Measurements from ENCODE around the gene SSBP4.

Gene SSBP4

DNA sequence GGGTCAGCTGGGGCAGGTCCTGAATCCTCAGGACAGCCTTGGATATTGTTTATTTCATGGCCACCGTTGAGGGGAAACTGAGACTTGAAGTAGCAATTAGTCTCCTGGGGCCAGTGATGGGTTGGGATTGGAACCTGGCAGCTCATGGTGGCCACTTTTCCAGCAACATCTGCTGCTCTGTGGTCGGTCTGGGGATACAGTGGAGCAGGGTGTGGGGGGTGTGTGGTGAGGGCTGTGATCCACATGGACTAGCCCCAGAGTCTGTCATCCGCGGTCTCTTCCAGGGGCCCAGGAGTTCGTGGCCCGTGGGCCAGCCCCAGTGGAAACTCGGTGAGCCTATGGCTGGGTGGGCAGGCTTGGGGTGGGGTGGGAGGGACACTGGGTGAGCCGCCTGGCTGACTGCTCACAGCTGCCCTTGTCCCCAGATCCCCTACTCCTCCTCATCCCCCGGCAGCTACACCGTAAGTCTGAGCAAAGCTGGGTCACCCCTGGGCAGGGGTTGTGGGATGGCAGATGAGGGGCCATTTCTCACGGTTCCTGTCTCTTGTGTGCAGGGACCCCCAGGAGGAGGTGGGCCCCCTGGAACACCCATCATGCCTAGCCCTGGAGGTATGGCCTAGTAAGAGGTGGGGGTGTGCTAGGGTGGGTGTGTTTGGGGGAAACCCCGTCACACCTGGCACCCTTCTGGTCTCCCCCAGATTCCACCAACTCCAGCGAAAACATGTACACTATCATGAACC, 13.2 kb downstream of the SSBP4 start:
- Histone ChIP-seq H3K9me3 (ENCODE audit: low read depth, low read length) (no peaks in the 10 kb centered on the region), H3K4me3 (peak overlapping the region; percentile 34), H3K9ac (ENCODE audit: insufficient read length) (no peak overlapping the region), H3K27ac (peak overlapping the region; percentile 71), H3K36me3 (ENCODE audit: insufficient read depth, low read length) (peaks cover 17% of the 10 kb centered on the region; the same call in 1 of the 2 replicates)
- TF ChIP-seq EZH2 (IDR thresholded peaks at IDR 0.05): no peak
- DNase-seq (ENCODE audit: low read depth, low spot score): no peak

DNA sequence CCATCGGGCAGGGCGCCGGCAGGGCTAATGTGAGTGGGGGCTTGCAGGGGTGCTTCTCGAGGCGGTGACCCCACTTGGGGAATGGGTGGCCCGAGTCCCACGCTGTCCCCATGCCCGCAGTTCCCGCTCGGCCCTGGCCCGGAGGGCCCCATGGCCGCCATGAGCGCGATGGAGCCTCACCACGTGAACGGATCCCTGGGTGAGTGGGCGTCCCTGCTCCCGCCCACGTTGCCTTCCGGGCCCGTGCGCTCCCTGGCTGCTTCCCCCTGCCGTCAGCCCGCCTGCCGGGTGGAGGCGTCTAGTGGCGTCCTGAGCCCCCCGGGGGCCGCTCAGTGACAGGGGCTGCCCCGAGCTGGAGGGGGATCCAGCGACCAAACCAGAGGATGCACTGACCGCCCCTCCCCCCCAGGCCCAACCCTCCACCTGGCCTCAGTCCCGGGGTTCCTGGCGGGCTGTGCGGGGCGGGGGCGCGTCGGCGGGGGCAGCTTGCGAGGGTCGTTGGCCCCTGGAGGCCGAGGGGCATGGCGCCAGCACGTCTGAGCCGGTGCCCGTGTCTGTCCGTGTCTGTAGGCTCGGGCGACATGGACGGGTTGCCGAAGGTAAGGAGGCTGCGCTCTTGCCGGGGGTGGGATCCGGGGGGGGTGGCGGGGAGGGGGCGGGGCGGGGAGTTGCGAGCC, 14.0 kb downstream of the SSBP4 start:
- Histone ChIP-seq H3K36me3 (ENCODE audit: insufficient read depth, low read length) (peaks cover 17% of the 10 kb centered on the region; the same call in 1 of the 2 replicates), H3K9me3 (ENCODE audit: low read depth, low read length) (no peaks in the 10 kb centered on the region), H3K9ac (ENCODE audit: insufficient read length) (no peak overlapping the region), H3K27ac (peak overlapping the region; percentile 71; the same call in 1 of the 2 replicates), H3K4me3 (peak overlapping the region; percentile 34)
- DNase-seq (ENCODE audit: low read depth, low spot score): no peak
- no peak; the same call in 1 of the 2 replicates for TF ChIP-seq POLR2AphosphoS5 (IDR thresholded peaks at IDR 0.05; ENCODE audit: borderline replicate concordance, low read depth, low read length)
- no peak for TF ChIP-seq FOXP2 (optimal IDR thresholded peaks at IDR 0.05; ENCODE audit: control extremely low read depth, extremely low read length, insufficient read depth)
- TF ChIP-seq EZH2 (IDR thresholded peaks at IDR 0.05): no peak

GRCh38 chr19:18433735-18434398, 14.7 kb downstream of the SSBP4 start:
- Histone ChIP-seq H3K9me3 (ENCODE audit: low read depth, low read length) (no peaks in the 10 kb centered on the region), H3K36me3 (ENCODE audit: insufficient read depth, low read length) (peaks cover 17% of the 10 kb centered on the region; the same call in 1 of the 2 replicates), H3K27ac (peak overlapping the region; percentile 48; the same call in 1 of the 2 replicates), H3K4me3 (peak overlapping the region; percentile 43), H3K9ac (ENCODE audit: insufficient read length) (no peak overlapping the region)
- TF ChIP-seq FOXP2 (optimal IDR thresholded peaks at IDR 0.05; ENCODE audit: control extremely low read depth, extremely low read length, insufficient read depth) (no peak), EZH2 (IDR thresholded peaks at IDR 0.05) (no peak), POLR2AphosphoS5 (IDR thresholded peaks at IDR 0.05; ENCODE audit: borderline replicate concordance, low read depth, low read length) (no peak)
- no peak for DNase-seq (ENCODE audit: low read depth, low spot score)

DNA sequence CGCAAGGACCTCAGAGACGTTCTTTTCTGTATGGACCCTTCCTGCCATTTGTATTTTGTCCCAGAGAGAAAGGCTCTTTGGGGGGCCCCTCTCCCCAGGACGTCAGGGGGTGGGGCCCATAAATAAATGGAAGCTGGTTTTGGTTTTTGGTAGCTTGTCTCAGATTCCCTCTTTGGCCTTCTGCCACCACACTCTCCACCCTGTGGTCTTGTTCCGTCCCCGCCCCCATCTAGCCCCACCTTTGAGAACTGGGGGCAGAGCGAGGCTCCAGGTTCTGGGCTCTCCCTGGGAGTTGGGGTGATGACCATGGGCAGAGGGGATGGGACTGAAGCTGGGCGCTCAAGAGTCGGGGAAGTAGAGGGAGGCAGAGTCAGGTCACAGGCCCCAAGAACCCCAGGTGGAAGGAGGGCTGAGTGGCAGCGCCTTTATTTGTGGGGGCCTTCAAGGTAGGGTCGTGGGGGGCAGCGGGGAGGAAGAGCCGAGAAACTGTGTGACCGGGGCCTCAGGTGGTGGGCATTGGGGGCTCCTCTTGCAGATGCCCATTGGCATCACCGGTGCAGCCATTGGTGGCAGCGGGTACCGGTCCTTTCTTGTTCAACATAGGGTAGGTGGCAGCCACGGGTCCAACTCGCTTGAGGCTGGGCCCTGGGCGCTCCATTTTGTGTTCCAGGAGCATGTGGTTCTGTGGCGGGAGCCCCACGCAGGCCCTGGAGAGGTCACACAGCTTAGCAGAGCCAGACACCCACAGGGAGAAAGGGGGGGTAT, 15.4 kb downstream of the SSBP4 start:
- TF ChIP-seq POLR2AphosphoS5 (IDR thresholded peaks at IDR 0.05; ENCODE audit: borderline replicate concordance, low read depth, low read length): no peak; the same call in 1 of the 2 replicates
- TF ChIP-seq FOXP2 (optimal IDR thresholded peaks at IDR 0.05; ENCODE audit: control extremely low read depth, extremely low read length, insufficient read depth): no peak
- no peak for TF ChIP-seq EZH2 (IDR thresholded peaks at IDR 0.05)
- peaks cover 17% of the 10 kb centered on the region; the same call in 1 of the 2 replicates for H3K36me3 ChIP-seq (ENCODE audit: insufficient read depth, low read length)
- peak overlapping the region; percentile 48; the same call in 1 of the 2 replicates for H3K27ac ChIP-seq
- no peak overlapping the region for H3K9ac ChIP-seq (ENCODE audit: insufficient read length)
- H3K9me3 ChIP-seq (ENCODE audit: low read depth, low read length): no peaks in the 10 kb centered on the region
- DNase-seq (ENCODE audit: low read depth, low spot score): no peak
- H3K4me3 ChIP-seq: no peak overlapping the region

GRCh38 chr19:18435178-18435841, 16.1 kb downstream of the SSBP4 start:
- Histone ChIP-seq H3K36me3 (ENCODE audit: insufficient read depth, low read length) (peaks cover 17% of the 10 kb centered on the region; the same call in 1 of the 2 replicates), H3K9ac (ENCODE audit: insufficient read length) (no peak overlapping the region), H3K9me3 (ENCODE audit: low read depth, low read length) (no peaks in the 10 kb centered on the region), H3K4me3 (no peak overlapping the region), H3K27ac (no peak overlapping the region)
- no peak for DNase-seq (ENCODE audit: low read depth, low spot score)
- TF ChIP-seq POLR2AphosphoS5 (IDR thresholded peaks at IDR 0.05; ENCODE audit: borderline replicate concordance, low read depth, low read length): no peak
- no peak for TF ChIP-seq FOXP2 (optimal IDR thresholded peaks at IDR 0.05; ENCODE audit: control extremely low read depth, extremely low read length, insufficient read depth)
- TF ChIP-seq EZH2 (IDR thresholded peaks at IDR 0.05): no peak

DNA sequence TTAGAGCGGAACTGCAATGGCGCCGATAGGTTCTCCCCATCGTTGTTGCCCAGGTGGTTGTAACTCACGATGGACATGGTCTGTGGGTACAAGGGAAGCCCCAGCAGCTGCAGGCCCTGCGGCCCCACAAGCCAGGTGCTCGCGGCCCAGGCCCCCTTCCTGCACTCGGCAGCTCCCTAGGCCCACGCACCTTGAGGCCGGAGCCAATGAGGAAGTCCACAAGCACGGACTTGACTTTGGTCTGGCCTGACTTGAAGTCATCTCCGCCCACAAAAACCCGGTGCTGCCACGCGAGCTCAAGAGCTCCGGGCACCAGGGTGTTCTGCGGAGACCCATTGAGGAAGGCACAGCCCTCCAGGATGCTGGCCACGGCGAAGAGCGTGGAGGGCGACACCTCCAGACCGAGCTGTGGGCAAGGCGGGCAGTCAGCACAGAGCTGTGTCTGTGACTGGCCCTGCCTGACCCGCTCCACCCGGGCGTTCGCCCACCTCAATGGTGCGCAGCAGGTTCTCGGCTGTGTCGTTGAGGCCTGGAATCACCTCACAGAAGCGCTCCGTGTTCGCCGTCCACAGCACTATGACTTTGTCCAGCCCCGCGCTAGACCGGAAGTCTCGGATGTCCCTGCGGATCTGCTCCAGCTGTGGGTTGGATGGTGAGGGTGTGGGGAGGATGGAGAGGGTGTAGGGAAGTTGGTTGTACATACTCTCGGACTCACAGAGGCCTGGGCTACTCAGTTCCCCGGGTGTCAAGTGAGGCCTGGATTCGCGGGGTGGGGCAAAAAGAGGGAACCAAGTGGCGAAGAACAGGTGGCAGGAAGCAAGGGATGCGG, 16.9 kb downstream of the SSBP4 start:
- TF ChIP-seq EZH2 (IDR thresholded peaks at IDR 0.05) (no peak), POLR2AphosphoS5 (IDR thresholded peaks at IDR 0.05; ENCODE audit: borderline replicate concordance, low read depth, low read length) (no peak; the same call in 1 of the 2 replicates), FOXP2 (optimal IDR thresholded peaks at IDR 0.05; ENCODE audit: control extremely low read depth, extremely low read length, insufficient read depth) (no peak)
- no peak overlapping the region for H3K9ac ChIP-seq (ENCODE audit: insufficient read length)
- peak overlapping the region; percentile 88 for H3K4me3 ChIP-seq
- H3K9me3 ChIP-seq (ENCODE audit: low read depth, low read length): no peaks in the 10 kb centered on the region
- no peak overlapping the region for H3K27ac ChIP-seq
- peaks cover 13% of the 10 kb centered on the region; the same call in 1 of the 2 replicates for H3K36me3 ChIP-seq (ENCODE audit: insufficient read depth, low read length)
- no peak for DNase-seq (ENCODE audit: low read depth, low spot score)

All from SK-N-MC (cell line).